Measurements from ENCODE around the gene APBB1IP. TPM values are rescaled to one million over a fixed set of nuclear protein-coding genes. Genes with fewer than 3 reads are reported as not detected.
A peak's percentile ranks its signal among the peaks of the same experiment; 100 is the strongest.
"Not testable (repeated sequence)": the region's sequence is repeated elsewhere in the genome, so short reads cannot be mapped to it uniquely, and the experiment has no call there.

The APBB1IP gene, protein sequence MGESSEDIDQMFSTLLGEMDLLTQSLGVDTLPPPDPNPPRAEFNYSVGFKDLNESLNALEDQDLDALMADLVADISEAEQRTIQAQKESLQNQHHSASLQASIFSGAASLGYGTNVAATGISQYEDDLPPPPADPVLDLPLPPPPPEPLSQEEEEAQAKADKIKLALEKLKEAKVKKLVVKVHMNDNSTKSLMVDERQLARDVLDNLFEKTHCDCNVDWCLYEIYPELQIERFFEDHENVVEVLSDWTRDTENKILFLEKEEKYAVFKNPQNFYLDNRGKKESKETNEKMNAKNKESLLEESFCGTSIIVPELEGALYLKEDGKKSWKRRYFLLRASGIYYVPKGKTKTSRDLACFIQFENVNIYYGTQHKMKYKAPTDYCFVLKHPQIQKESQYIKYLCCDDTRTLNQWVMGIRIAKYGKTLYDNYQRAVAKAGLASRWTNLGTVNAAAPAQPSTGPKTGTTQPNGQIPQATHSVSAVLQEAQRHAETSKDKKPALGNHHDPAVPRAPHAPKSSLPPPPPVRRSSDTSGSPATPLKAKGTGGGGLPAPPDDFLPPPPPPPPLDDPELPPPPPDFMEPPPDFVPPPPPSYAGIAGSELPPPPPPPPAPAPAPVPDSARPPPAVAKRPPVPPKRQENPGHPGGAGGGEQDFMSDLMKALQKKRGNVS
- total RNA-seq = 39.6 and 43.6 TPM in 2 replicates

DNA sequence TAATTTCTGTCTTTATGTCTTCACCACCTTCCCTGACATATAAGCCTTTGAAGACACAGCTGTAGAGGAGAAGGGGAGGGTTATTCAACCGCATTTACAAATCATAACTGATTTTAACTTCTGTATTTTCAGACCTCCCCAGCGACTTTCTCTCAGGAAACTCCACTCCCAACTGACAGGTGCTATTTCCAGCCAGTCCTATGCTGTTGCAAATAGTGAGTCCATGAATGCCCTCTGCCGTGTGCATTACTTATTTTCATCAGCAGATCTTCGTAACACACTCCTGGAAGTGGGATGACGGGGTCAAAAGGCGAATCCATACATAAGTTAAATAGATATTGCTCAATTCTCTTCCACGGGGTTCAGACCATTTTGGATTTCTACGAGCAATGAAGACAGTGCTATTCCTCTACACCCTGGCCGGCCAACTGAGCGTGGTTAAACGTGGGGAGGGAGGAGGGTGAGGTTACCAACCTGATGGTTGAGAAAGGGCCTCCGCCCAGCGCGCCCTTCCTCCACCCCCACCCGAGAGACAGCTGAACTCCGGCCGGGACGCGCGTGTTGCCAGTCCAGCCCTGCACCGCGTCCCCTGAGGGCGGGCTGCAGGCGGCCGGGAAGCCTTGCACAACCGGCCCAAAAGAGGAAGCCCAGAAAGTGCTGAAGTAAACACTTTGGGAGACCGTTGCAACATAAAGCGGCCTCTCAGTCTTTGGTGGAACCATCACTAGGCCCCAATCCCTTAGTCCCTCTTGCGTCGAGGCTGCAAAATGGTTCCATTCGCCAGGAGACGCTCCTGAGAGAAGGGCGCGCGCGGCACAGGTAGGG, at the start of gene APBB1IP:
TSS of gene APBB1IP (plus strand) at position 705 of the 825 bp plus-strand sequence. CDS start 53,986 bp downstream, outside the sequence.
- DNase-seq (ENCODE audit: low spot score) = peak; percentile 40
- H3K4me1 Mint-ChIP-seq (ENCODE audit: low read depth) = peaks cover 51% of the 10 kb centered on the region
- no peaks in the 10 kb centered on the region for H3K27me3 Mint-ChIP-seq (ENCODE audit: insufficient read depth)
- peaks cover 7% of the 10 kb centered on the region for H3K36me3 Mint-ChIP-seq (ENCODE audit: low read depth)
- intact Hi-C loops (cut with micrococcal nuclease) = loop anchor here (1.0 to 10.0 kb wide), 5 partner anchors 9 to 1067 kb away; partner anchors contain the start of genes MASTL and RAB18
- no peaks in the 10 kb centered on the region for H3K9me3 Mint-ChIP-seq
- H3K4me3 Mint-ChIP-seq = peak within 1 kb of the TSS; percentile 95
- peak within 1 kb of the TSS; percentile 93 for H3K27ac Mint-ChIP-seq

DNA sequence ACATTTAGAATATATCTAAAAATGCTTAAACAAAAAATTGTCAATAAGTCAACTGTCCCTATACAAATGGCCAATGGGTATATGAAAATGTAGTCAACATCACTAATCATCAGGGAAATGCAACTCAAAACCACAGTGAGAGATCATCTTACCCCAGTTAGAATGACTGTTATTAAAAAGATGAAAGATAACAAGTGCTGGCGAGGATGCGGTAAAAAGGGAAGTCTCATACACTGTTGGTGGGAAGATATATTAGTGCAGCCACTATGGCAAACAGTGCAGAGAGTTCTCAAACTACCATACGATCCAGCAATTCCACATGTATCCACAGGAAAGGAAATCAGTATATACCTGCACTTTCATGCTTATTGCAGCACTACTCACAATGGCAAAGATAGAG, 48.6 kb upstream of the APBB1IP start:
- Mint-ChIP-seq H3K27me3 (ENCODE audit: insufficient read depth) (peaks cover 23% of the 10 kb centered on the region), H3K27ac (no peak overlapping the region), H3K4me3 (no peak overlapping the region), H3K4me1 (ENCODE audit: low read depth) (no peaks in the 10 kb centered on the region), H3K36me3 (ENCODE audit: low read depth) (no peaks in the 10 kb centered on the region), H3K9me3 (peaks cover 8% of the 10 kb centered on the region)
- intact Hi-C loops (cut with micrococcal nuclease) = no loop called here
- no peak for DNase-seq (ENCODE audit: low spot score)

DNA sequence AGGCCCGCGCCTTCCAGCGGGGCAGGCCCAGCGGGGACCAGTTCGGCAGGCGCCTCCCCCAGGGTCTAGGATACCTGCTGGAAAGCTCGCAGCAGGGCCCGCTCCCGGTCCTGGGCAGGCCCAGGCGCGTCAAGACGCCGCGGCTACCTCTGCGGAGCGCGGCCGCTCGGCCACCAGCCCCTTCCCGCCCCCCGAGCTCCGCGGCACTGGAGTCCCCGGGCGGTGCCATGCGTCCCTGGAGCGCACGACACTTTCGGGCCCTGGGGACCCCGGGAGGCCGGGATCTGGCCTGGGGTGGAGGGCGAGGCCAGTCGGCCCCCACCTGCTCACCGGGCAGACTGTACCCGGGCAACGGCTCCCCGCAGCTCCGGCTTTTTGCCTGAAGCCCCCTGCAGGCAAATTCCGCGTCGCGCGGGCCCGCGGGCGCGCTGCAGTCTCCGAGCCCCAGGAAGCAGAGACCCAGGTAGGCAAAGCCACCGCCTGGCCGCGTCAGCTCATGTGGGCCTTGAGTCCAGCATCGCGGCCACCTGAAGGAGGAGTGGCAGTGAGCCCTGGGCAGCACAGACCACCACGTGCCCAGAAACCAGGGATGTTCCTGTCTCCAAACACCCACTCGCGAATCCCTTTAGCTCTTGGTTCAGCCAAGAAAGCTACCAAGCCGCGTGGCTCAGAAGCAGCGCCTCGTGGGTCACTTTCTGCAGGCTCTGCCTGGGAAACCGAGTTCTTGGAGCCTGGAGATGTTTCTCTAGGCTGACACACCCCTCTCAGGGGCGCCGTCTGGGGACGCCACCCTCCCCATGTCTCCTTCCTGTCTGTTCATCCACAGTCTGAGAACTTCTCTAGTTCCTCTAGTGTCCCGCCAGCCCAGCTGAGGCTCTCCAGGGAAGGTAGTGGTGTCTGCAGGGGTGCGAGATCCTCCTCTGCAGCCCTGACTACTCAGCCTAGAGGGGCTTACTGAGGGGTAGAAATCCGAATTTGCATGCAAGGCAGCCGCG, 46.1 kb upstream of the APBB1IP start:
- peaks cover 8% of the 10 kb centered on the region for H3K9me3 Mint-ChIP-seq
- H3K27ac Mint-ChIP-seq = no peak overlapping the region
- peaks cover 23% of the 10 kb centered on the region for H3K27me3 Mint-ChIP-seq (ENCODE audit: insufficient read depth)
- no peaks in the 10 kb centered on the region for H3K36me3 Mint-ChIP-seq (ENCODE audit: low read depth)
- intact Hi-C loops (cut with micrococcal nuclease) = loop anchor here (2.0 kb wide), 1 partner anchor 39 kb away; no protein-coding TSS in a partner anchor
- no peaks in the 10 kb centered on the region for H3K4me1 Mint-ChIP-seq (ENCODE audit: low read depth)
- no peak overlapping the region for H3K4me3 Mint-ChIP-seq
- DNase-seq (ENCODE audit: low spot score) = no peak

DNA sequence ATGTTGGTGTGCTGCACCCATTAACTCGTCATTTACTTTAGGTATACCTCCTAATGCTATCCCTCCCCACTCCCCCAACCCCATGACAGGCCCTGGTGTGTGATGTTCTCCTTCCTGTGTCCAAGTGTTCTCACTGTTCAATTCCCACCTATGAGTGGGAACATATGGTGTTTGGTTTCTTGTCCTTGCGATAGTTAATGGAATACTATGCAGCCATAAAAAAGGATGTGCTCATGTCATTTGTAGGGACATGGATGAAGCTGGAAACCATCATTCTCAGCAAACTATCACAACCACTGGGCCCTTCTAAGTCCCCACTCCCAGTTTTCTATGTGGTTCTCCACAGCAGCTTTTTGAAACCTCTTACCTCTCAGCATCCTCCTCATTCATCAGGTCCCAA, 39.8 kb upstream of the APBB1IP start:
- H3K27ac Mint-ChIP-seq; H3K9me3 Mint-ChIP-seq; H3K4me1 Mint-ChIP-seq (ENCODE audit: low read depth); H3K4me3 Mint-ChIP-seq; DNase-seq (ENCODE audit: low spot score); intact Hi-C loops (cut with micrococcal nuclease); H3K36me3 Mint-ChIP-seq (ENCODE audit: low read depth): not testable (repeated sequence)
- H3K27me3 Mint-ChIP-seq (ENCODE audit: insufficient read depth) = peaks cover 17% of the 10 kb centered on the region

DNA sequence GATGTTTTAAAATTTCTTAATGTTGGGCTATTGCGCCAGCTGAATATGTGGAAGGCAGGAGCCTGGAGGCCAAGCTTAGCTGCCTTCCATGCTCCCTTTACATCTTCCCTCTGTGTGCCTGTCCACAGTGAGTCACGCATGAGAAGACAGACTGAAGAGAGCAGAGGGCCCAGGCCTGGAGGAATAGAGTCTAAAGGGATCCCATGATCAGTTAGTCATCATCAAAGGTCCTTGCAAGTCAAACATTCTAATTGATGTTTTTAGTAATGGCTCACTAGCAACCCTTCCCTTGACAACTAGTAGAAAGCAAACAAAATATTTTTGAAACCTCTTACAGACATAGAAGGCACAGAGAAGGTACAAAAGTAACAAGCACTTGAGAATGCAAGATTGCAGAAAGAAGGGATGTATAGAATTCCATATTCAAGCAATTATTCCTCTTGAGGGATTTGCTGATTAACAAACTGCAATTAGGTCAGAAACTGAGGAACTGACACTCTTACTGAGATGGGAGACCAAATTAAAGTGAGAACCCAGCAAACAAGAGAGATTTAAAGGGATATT, 30.7 kb upstream of the APBB1IP start:
- Mint-ChIP-seq H3K36me3 (ENCODE audit: low read depth) (no peaks in the 10 kb centered on the region), H3K27ac (no peak overlapping the region), H3K9me3 (no peaks in the 10 kb centered on the region), H3K4me1 (ENCODE audit: low read depth) (no peaks in the 10 kb centered on the region), H3K27me3 (ENCODE audit: insufficient read depth) (peaks cover 4% of the 10 kb centered on the region), H3K4me3 (no peak overlapping the region)
- DNase-seq (ENCODE audit: low spot score) = no peak
- intact Hi-C loops (cut with micrococcal nuclease) = no loop called here

DNA sequence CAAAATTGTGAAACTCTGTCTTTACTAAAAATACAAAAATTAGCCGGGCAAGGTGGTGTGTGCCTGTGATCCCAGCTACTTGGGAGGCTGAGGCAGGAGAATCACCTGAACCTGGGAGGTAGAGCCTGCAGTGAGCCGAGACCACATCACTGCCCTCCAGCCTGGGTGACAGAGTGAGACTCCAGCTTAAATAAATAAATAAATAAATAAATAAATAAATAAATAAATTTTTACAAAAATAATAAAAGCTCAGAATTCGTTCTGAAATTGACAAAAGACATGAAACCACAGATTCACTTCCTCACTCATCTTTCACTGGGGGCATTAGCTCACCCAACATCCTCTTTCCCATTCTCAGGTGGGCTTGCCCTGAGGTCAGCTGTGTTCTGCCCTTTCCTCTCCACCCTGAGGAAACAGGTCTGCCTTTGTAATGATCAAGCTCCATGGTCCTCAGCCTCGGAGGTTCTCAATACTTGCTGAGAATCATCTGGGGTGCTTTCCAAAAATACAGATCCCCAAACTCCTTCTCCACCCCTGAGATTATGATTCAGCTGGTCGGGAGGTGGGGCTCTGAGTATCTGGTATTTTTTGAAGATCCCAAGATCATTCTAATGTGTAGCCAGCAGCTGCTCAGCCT, 29.2 kb upstream of the APBB1IP start:
- Mint-ChIP-seq H3K9me3 (no peaks in the 10 kb centered on the region), H3K4me3 (no peak overlapping the region), H3K4me1 (ENCODE audit: low read depth) (no peaks in the 10 kb centered on the region), H3K27me3 (ENCODE audit: insufficient read depth) (peaks cover 11% of the 10 kb centered on the region), H3K27ac (no peak overlapping the region), H3K36me3 (ENCODE audit: low read depth) (no peaks in the 10 kb centered on the region)
- no peak for DNase-seq (ENCODE audit: low spot score)
- intact Hi-C loops (cut with micrococcal nuclease) = no loop called here

DNA sequence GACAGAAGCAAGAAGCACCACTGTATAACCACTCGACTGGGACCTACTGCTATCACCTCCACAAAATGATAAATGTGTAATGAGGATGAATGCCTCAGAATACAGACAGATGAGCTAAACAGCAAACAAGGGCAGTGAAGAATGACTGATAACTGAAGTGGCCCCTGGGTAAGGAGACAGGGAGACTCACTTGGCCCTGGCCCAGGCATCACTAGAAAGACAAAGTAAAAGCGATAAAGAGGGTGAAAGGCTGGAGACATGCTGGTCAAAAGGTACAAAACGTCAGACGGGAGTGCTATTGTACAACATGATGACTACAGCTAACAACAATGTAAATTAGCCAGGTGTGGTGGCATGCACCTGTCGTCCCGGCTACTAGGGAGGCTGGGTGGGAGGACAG, 27.8 kb upstream of the APBB1IP start:
- Mint-ChIP-seq H3K27ac (no peak overlapping the region), H3K36me3 (ENCODE audit: low read depth) (no peaks in the 10 kb centered on the region), H3K27me3 (ENCODE audit: insufficient read depth) (peaks cover 9% of the 10 kb centered on the region), H3K4me1 (ENCODE audit: low read depth) (no peaks in the 10 kb centered on the region), H3K4me3 (no peak overlapping the region), H3K9me3 (no peaks in the 10 kb centered on the region)
- DNase-seq (ENCODE audit: low spot score) = no peak
- intact Hi-C loops (cut with micrococcal nuclease) = no loop called here

DNA sequence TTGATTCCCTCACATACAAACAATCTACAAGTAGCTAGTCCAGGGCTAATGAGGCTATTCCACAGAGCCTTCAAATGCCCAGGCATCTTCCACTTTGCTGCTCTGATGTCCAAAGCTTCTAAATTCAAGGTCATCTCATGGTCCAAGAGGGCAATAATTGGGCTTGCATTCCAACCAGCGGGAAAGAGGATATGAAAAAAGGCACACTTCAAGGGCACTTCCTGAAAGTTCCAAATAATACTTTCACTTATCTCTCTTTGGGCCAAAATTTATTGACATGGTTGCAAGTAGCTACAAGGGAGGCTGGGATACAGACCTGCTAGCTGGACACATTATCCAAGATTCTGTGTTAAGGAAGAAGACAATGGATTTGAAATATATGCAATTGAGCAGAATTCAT, 25.2 kb upstream of the APBB1IP start:
- Mint-ChIP-seq H3K36me3 (ENCODE audit: low read depth) (no peaks in the 10 kb centered on the region), H3K4me1 (ENCODE audit: low read depth) (no peaks in the 10 kb centered on the region), H3K27ac (no peak overlapping the region), H3K27me3 (ENCODE audit: insufficient read depth) (peaks cover 24% of the 10 kb centered on the region), H3K9me3 (no peaks in the 10 kb centered on the region), H3K4me3 (no peak overlapping the region)
- DNase-seq (ENCODE audit: low spot score) = no peak
- intact Hi-C loops (cut with micrococcal nuclease) = no loop called here

DNA sequence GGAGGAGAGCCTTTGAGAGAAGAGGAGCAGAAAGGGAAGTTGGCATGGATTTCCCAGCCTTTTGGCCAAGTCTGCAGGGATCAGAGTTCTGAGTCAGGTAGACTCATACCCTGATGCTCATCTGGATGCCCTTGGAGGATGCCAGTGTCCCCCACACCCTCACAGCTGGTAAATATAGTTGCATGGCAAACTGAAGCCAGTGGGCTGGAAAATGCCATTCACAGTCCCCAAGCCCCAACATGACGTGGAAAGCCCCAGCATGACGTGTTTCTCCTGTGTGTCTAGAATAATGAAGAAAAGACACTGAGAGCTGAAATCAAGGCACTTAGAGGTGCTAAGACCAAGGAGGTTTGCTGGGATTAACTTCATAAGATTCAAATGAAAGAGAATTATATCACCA, 24.8 kb upstream of the APBB1IP start:
- Mint-ChIP-seq H3K27me3 (ENCODE audit: insufficient read depth) (peaks cover 24% of the 10 kb centered on the region), H3K36me3 (ENCODE audit: low read depth) (no peaks in the 10 kb centered on the region), H3K4me3 (no peak overlapping the region), H3K9me3 (no peaks in the 10 kb centered on the region), H3K4me1 (ENCODE audit: low read depth) (no peaks in the 10 kb centered on the region), H3K27ac (no peak overlapping the region)
- intact Hi-C loops (cut with micrococcal nuclease) = no loop called here
- no peak for DNase-seq (ENCODE audit: low spot score)

DNA sequence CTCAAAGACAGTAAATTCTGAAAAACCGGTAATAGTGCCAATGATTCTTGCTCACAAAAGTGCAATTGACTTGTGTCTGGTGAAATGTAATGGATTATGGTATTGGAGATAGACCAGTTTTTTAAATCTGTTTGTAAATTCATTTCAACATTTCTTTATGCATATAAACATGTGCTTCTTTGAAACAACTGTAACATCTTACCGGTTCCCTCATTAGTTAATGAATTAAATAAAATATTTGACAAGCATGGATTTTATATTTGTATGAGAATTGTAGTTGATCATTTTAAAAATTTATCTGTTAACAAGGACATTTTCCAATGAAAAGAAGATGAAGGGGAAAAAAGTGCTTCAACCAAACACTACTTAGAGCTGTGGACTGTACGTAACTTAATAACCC, 21.0 kb upstream of the APBB1IP start:
- Mint-ChIP-seq H3K36me3 (ENCODE audit: low read depth) (no peaks in the 10 kb centered on the region), H3K4me3 (no peak overlapping the region)
- intact Hi-C loops (cut with micrococcal nuclease) = no loop called here

DNA sequence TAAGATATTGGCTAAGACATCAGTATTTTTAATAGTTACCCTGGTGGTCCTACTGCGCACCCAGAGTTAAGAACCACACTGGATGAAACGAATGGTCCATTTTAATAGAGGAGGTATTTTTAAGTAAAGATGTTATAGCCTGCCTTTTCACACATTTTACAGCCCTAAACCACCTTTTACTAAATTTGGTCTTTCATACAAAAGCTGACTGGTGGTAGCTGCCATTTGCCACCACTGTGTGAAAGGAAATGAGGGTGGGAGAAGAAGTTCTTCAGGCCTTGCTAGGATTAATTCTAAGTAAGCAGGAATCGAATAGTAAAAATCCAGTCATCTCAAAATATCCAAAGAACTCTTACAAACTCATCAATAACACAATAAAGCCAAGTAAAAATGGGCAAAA, 15.2 kb upstream of the APBB1IP start:
- H3K27ac Mint-ChIP-seq = no peak overlapping the region
- DNase-seq (ENCODE audit: low spot score) = no peak
- intact Hi-C loops (cut with micrococcal nuclease) = no loop called here
- H3K27me3 Mint-ChIP-seq (ENCODE audit: insufficient read depth) = peaks cover 9% of the 10 kb centered on the region
- H3K4me3 Mint-ChIP-seq = no peak overlapping the region
- no peaks in the 10 kb centered on the region for H3K36me3 Mint-ChIP-seq (ENCODE audit: low read depth)
- H3K4me1 Mint-ChIP-seq (ENCODE audit: low read depth) = no peaks in the 10 kb centered on the region
- peaks cover 4% of the 10 kb centered on the region for H3K9me3 Mint-ChIP-seq

More for the DNA sequence above, 21.0 kb upstream of the APBB1IP start:
- Mint-ChIP-seq H3K4me1 (ENCODE audit: low read depth) (no peaks in the 10 kb centered on the region), H3K27me3 (ENCODE audit: insufficient read depth) (peaks cover 28% of the 10 kb centered on the region), H3K27ac (no peak overlapping the region), H3K9me3 (no peaks in the 10 kb centered on the region)
- no peak for DNase-seq (ENCODE audit: low spot score)
